Left renal cortex interstitium (tissue), 4 donors: ENCODE results near the gene INPP5K. TPM values are rescaled to one million over a fixed set of nuclear protein-coding genes. Genes with fewer than 3 reads are reported as not detected.
"Not testable (repeated sequence)": the region's sequence is repeated elsewhere in the genome, so short reads cannot be mapped to it uniquely, and the experiment has no call there.

Source experiments
- DNase-seq, 4 donors: peaks; one replicate each; pipeline ENCODE4 v3.0.0-alpha.2; 2013; ENCODE audit warnings: low read depth in 4 of 4, low spot score in 2 of 4, missing footprints in 1 of 4
- polyA plus RNA-seq, 4 donors: library from polyadenylated mRNA; unstranded; fragments of 120-200 nt; gene quantifications; one replicate each; pipeline ENCODE4 v1.2.1, GENCODE V29; 2013; ENCODE audit not compliant: insufficient read length in 4 of 4

The INPP5K gene
- polyA plus RNA-seq, 4 donors: 21.2 to 26.5 (median 22.6) TPM

DNA sequence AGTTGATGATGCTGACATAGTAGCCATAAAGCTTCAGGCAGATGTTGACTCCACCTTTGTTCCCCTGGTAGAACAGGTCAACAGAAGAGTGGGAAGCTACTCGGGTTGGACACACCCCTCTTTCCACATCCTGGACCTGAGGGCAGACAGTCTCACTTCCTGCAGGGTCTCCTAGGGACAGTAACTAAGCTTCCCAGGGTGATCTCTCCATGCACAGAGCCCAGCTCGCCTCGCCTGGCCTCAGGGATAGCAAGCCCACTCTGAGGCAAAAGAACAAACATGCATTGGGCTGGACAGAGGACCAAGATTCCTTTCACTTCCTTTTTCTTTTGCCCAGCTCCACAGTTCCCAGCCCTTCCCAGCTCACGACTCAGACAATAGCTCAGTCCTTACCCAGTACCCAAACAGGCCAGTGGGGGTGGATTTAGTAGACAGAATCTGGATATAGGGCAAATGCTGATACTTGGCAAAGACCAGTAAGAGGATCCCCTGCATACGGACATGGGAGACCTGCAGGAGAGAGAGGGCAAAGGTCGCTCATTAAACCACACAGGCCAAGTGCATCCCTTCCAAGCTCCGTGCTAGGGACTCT is 7.0 kb downstream of the INPP5K start:
- no peak for DNase-seq

DNA sequence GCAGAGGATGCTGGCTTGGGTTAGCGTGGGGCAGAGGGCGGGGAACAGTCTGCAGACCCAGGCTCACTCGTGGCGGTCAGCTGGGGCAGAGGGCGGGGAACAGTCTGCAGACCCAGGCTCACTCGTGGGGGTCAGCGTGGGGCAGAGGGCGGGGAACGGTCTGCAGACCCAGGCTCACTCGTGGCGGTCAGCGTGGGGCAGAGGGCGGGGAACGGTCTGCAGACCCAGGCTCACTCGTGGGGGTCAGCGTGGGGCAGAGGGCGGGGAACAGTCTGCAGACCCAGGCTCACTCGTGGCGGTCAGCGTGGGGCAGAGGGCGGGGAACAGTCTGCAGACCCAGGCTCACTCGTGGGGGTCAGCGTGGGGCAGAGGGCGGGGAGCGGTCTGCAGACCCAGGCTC is 7.7 kb downstream of the INPP5K start:
- DNase-seq: not testable (repeated sequence)

DNA sequence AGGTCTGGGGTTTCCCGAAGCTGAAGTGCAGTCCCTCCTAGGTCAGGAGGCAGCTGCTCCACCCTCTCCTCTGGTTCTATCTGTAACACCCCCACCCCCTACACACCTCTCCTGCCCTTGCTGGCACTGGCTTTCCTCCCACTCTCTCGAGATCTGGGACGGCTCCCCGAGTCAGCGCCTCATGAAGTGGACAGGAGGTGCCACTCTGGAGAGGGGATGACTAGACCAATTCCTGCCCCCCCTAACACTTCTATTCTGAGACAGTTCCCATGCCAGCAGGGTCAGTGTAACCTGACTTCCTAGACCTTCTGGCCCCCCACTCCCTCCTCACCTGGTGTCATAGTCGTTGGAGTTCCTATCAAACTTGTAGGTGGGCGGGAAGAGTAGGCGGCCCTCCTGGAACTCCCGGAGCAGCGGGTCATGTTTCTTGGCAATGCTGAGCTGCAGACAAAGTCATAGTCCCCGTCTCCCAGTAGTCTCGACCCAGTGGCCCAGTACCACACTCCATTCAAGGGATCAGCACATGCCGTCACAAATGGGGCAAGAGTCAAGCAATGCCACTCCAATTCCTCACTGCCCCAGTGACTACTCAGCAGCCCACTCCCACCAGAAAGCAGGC is 9.7 kb downstream of the INPP5K start:
- no peak for DNase-seq

DNA sequence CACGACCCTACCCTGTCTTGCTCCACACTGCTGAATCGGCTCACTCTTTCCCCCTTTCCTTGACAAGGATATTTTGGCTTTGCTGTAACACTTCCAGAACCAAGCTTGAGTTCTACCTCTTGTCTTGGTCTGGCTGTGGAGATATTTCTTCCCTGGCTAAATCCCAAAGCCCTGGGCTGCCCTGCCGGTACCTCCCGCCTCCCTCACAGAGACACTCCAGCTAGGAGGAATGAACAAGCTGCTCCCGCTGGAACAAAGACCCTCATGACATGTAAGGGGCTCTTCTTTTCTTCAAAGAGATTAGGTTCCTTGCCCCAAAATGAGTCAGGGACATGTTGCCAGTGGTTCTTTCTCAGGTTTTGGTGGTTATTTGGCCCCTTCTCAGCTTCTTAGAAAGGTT is 10.8 kb downstream of the INPP5K start:
- DNase-seq: no peak

DNA sequence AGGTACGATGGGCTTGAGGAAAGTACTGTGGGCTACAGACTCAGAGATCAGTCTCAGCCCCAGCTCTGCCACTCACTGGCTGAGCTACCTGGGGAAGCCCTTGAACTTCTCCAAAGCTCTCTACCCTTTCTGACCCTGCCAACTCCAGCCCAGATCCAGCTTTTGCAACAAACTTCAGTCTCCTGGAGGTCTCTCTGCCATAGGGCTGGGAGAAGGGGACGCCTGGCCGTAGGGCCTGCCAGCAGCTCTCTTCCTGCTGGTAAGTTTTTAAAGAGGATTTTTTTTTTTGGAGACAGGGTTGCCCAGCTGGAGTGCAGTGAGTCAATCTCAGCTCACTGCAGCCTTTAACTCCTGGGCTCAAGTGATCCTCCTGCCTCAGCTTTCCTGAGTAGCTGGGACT is 11.5 kb downstream of the INPP5K start:
- no peak for DNase-seq

DNA sequence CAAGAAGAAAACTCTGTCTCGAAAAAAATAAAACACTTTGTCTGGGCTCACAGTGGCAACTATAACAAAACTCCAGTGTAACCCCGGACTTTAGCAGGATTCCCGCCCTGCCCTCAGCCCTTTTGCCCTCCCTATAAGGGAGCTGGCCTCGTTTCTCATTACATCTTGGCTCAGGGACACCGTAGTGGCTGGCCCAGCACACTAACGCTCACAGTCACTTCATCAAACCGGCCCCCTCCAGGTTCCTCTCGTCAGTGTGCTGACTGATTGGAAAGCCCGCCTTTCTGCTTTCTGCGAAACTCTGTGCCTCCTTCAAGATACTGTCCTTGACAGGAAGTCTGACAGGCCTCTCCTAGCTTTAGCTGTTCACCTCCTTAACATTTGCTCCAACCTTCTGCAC is 12.7 kb downstream of the INPP5K start:
- DNase-seq: no peak

DNA sequence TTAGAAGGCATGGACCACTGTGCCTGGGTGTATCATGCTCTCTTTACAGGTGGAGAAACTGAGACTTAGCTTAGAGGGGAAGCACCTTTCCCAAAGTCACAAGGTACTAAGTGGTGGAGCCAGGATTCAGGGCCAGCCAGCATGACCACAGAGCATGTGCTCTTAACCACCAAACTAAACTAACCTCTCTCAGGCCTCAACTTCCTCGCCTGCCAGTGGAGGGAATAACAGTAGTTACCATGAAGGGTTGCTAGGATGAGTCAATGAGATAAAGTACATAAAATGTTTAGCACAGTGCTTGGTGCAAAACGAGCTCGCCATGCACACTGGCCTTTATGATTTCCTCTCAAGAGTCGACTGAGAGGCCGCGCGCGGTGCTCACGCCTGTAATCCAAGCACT is 17.5 kb downstream of the INPP5K start:
- no peak for DNase-seq

DNA sequence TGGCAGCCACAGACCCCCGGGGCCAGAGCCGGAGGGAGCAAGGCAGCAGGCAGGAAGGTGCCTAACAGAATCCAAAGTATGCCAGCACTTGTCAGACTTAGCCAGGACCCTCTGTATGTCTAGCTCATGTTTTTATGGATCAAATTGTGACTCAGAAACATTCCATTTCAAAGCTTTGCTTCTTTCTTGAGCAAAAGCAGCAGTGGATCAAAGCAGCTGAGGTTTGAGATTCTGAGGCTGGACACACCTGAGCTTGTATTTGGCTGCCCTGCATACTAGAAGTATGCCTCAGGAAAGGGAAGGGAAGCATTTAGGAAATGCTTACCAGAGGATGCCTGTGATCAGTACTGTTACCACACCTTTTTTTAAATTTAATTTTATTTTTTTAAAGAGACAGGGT is 18.2 kb downstream of the INPP5K start:
- DNase-seq: no peak

DNA sequence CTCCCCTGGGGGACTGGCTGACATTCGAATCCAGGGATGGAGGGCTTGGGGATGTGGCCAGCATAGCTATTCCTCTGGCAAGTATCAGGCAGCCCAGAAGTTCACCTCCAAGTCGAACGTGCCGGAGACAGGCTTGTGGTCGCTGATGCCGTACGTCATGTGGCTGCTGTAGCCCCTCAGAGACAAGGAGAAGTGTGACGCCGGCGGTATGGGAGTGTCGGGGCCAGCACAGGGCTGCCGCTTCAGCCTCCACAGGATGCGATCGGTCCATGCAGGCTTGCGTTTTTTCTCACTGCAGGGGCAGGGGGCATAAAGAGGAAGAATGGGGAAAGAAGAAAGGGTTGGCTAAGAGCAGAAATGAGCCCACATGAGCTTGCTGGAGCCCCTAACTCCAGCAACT is 18.6 kb downstream of the INPP5K start:
- no peak for DNase-seq

DNA sequence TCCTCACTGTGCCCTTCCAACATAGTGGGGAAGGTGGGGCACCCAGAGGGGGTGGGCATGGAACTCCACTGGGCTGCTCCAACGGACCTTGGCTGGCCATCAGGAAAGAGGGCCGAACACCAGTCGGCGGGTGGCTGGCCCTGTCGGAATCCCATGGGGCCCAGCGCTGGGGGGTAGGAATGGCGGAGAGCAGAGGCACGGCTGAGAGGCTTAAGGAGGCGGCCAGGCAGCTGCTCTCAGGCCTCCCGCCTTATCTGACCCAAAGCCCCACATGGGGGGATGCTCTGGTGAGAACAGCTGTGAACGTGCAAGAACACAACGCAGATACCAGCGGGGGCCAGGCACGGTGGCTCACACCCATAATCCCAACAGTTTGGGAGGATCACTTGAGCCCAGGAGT is 19.5 kb downstream of the INPP5K start:
- no peak for DNase-seq

DNA sequence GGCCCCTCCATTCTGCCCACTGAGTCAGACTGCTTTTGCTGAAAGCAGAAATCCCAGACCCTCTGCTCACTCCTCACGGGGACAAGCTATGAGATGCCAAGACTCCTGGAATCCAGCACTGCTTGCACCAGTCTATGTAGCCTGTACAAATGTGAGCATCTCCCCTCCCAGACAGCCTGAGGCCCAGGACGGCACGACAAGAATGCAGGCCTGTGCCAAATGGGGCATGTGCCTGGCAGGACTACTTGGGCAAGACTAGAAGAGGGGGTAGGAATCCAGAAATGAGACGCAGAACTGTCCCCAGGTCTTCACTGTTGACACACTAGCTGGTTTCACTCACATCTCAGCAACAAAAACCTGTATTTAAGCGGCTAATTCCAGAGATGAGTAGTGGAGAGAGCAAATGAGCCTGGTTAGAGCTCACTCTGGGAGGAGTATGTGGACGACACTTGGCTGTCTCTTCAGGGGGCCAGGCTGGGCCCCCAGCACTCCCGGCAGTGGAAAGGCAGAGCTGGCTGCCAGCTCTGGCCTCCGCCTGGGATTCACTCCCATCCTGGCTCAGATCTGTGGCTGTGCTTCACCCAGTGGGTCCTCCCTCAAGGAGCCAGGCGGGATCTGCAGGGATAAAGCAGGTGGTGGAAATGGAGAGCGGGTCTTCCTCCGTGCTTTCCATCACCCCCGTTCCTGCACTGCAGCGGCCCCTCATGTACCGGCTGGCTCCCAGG is 21.0 kb downstream of the INPP5K start:
- DNase-seq: no peak

DNA sequence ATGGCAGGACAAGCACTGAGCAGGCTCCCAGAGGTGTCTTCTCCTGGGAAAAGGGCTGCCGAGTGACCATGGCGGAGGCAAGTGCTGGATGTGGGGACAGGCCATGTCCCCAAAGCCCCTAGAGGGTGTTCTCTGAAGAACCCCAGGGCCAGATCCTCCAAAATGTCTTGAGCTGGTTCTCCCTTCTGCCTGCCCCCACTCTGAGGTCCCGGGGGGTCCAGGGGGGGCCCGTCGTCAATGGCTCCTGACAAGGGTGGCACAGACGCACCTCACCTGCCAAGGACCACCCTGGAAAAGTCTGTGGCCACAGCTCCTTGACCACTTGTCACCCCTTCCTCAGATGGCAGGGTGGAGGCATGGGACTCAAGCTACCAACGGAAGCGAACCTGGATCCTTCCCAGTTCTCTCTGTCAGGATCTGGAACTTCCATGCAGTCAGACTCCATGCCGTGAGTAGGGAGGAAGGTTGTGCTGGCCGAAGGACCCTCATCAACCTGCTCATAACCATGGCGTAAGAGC is 21.6 kb downstream of the INPP5K start:
- no peak for DNase-seq

DNA sequence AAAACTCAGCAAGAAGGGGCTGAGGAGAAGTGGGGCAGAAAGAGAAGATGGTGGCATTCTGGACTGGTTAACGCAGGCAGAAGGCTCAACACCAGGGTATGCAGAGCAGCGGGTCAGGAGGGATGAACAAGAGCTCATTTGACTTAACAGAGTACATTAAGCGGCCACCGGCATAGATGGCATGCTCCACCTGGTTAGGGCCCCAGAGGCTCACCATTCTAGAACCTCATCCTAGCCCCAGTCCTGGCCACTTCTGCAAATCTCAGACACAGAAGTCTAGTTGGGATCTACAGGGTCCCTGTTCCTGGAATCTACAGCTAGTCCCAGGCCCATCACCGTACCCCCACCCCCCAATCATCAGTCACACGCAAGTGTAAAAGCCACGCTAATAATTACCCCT is 22.2 kb downstream of the INPP5K start:
- DNase-seq: no peak

DNA sequence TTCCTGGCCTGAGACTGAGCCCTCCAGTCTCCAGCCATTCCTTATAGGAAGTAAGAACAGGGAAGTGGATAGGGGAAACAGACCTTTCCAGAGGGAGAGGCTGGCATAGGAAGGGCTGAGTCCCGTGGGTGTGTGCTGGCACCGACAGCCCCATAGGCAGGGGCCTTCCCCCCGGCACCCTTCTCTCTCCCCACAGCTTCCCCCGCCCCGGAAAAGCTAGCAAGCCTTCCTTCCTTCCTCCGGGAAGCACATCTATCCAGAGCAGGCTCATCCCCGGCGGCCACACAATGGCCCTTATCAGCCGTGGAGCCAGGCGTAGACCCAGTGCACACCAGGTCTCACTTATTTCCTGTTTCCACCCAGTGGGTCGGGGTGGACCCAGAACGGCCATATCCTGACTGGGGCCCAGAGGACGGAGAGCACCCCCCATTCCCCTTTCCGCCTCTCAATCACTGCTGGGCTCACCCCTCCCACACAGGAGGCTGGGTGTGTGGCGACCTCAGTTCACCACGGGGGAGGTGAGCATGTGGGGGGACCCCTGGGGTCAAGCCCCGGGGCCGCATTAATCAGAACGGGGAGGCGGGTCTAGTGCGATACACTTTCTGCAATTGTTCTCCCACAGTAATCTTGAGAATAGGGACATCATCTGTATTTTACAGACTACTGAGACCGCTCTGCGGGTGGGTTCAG is 23.0 kb downstream of the INPP5K start:
- no peak for DNase-seq

DNA sequence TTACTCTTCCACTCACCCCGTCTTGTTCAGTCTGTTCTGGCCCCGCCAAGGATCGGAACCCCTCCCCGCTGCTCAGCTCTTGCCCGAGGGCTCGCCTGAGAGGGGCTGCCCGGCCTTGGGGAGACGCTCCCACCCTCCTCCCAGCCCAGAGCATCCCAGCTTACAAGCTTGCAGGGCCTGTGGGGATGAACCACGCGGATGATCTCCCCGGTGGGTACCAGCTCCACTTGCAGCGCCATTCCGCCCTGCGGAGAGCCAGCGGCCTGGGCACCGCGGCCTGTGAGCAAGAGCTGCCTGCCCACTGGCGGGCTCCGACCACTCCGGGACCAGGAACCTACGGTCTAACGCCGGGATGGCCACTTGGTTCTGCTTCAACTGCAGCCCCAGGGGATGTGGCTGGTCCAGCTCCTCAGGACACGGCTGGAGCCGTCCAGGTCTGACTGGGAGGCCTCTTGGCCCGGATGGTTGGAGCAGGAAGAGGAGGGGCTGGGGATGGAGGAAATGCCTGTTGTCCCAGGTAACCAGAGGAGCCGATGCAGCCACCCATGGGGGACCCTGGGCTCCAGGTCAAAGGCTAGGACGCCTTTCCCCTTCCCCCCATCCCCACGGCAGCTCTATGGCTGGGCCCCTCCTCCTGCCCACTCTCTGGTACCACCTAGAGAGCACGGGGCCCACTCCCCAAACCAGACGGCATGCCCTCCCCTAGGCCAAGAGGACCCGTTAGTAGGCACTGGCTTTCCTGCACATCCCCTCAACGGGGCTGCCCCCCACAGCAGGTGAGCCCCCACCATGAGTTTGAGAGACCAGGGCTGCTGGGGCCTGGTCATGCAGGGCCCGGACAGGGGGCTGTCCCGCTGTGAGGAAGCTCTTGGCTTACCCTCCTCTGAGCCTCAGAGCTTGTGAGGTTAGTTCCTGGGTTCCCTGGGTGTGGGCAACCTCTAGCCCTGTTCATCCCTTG is 23.9 kb downstream of the INPP5K start, which contains the start of gene MYO1C:
TSS of gene MYO1C (minus strand) at position 438 of the 958 bp plus-strand sequence. CDS start at position 239, 199 bp downstream.
- DNase-seq: no peak

DNA sequence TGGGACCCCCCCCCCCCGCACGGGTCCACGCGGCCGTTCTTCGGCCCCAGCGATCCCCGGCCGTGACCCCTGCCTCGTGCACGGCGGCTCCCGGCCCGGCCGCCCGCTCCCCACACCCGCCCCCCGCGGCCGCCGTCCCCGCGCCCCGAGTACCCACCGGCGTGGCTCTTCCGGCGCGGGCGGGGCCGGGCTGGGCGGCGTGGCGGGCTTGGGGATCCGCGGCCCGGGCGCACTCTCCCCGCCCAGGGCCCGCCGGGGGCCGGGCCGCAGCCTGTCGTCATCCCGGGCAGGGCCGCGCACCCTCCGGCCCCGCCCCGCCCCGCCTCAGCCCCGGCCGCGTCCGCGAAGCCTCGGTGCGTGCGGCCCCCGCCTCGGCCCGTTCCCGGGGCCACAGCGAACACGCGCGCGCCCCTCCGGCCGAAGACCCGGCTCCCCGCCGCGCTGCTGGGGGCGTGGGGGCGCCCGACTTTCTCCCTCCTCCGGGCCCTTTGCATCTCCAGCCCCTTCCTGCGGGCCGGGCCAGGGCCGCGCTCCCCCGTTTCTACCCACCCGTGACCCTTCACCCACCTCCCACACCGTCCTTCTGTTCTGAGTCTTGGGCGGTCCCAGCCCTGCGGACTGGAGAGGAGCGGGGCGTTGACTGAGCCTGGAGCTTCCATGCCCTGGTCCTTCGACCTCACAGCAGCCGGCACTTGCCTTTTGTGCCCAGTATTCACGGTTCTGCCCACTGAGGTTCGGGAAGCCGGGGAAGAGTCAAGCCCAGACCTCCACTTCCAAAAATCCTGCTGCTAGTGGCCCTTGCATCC is 24.8 kb downstream of the INPP5K start:
- no peak for DNase-seq

DNA sequence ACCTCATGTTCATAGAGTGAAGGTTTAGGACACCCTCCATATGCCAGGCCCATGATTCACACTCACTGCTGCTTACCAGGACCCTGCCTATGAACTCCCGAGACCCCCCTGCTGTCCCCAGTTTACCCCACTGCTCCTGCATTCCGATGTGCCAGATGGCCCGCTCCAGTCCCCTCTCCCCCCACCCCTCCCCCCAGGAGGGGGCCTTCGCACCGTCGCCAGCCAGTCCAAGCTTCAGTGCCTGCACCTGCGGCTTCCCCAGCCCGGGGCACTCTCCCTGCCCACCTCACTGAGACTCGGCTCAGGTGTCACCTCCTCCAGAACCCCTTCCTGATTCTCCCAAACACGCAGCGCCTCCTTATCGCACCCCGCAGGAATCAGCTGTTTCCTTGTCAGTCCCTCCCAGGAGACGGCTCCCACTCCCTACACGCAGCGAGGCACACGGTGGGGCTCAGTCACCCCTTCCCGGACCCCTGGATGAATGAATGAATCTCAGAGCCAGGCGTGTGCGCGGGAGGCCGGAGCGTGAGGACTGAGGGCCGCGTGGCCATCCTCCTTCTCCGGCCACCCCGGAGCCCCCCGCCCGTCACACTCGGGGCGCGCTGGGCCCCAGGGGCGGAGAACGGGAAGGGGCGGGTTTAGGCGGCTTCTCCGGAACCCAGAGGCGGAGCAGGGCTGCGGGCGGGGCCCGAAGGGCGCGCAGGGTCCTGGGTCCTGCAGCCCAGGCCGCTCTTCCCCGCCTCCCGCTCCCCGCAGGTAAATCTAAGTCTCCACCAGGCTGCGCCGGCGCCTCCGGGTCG is 25.6 kb downstream of the INPP5K start:
- DNase-seq: no peak

DNA sequence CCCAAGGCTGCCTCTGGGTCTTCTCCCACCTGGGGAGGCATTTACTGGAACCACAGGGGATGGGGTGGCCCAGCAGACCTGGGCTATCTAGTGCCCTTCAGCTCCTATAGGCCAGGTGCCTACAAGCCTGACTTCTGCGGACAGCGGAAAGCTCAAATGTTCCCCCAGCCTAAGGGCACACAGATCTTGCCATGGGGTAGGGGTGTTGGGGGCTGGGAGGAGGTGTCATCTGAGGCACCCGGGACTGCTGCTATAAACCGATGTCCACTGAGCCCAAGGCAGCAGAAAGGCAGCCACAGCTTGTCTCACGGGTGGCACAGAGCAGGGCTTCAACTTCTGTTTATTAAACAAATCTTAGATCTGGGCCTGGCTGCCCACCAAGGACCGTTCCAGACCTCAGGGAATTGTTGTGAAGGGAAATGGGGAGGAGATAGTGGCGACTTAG is 27.6 kb downstream of the INPP5K start:
- no peak for DNase-seq
